Stimulated activated CD4-positive, alpha-beta T cell treated with anti-CD3 and anti-CD28 coated beads, Interleukin-12 subunit alpha, Interleukin-12 subunit beta, amount 100 ng/mL, for 48 hours (primary cell): Measurements from ENCODE around the gene COL5A2.

Experiments
- DNase-seq, 3 donors: peaks; one replicate each; pipeline ENCODE4 v3.0.0-alpha.2; 2020; ENCODE audit warnings: low read depth in 2 of 3, low spot score in 1 of 3

COL5A2 gene

DNA sequence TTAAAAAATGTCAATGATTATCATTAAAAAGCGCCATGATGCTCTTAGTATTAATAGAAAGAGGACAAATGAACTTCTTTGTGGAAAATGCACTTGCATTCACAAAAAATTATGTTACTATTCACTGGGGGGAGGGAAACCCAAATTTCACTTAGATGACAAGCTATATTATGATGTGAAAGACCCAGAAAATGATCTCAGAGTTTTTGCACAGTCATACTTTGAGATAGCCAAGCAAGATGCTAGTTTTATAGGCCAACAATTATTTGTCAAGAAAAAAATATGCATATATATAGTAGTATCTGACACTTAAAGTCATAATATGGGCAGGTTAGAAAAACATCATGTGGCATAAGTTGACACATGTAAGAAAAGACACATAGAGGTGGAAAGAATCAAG, 31.6 kb downstream of the COL5A2 start:
- no peak for DNase-seq

DNA sequence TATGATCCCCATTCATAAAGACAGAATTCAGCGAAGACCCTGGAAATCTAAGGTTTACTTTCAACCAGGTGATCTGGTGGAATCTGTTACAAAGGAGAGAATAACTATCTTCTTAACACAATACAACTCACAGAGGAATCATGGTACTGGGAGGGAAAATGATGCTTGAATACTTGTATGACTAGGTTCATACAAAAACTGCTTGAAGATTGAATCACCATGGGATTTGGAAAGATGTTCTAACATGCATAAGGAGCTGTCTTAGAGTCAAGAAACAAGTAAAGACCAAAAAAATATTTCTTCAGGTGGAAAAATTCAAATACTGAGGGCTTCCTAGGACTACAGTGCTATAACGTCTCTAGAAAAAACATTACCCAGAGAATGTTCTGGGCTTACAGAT, 32.2 kb downstream of the COL5A2 start:
- DNase-seq = no peak

DNA sequence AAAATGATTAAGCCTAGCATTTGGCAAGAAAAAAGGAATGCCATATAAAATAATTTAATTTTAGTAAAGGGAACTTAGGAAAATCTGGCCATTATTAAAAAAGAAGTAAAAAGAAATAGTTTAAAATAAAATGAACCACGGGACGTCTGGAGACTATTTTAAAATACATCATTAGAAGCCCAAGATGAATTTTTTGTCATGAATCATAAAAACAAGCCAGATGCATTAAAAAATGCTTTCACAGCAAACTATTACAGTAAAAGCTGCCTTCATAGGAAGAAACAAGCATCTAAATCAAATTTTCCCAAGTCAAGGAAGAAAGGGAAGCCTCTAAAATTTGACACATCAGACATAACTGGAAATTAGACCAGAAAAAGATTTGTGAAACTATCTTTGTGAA, 33.0 kb downstream of the COL5A2 start:
- no peak for DNase-seq

DNA sequence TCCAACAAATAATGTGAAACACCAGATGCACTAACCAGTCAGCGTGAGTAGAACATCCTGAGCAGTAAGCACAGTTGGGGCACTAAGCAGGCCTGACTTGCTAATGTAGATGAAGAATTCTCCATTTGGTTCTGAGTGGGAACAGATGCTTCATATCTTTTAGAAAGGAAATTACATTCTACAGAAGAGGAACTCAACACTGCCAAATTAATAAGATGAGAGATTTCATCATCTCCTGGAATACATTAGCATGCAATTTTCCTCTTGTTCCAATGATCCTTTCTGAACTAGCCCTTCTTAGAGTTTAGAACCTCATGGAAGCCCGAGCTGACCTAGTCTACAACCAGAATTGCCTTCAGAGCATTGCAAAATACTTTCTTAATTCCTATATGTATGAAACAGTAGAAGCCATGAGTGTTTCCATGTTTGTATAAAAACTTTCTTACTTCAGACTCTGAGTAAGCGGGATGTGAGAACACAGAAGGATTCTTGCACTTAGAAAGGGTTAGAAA, 34.8 kb downstream of the COL5A2 start:
- DNase-seq = no peak

DNA sequence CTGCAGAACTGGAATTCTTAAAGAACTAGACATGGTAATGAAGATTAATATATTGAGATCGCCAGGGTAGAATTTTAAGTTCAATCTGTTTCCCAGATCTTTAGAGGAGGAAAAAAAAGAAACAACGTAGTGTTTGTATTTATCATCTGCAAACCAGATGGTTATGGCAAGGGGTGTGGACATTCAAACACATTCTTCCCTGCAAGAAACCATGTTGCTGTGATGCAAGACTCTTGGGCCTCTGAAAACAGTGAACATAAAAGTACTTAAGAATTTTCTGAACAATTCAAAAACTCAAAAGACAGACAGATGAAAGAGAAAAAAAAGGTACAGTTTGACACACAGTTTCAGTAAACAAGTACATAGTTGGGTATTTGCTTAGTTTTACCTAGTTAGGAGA, 35.6 kb downstream of the COL5A2 start:
- DNase-seq = no peak

DNA sequence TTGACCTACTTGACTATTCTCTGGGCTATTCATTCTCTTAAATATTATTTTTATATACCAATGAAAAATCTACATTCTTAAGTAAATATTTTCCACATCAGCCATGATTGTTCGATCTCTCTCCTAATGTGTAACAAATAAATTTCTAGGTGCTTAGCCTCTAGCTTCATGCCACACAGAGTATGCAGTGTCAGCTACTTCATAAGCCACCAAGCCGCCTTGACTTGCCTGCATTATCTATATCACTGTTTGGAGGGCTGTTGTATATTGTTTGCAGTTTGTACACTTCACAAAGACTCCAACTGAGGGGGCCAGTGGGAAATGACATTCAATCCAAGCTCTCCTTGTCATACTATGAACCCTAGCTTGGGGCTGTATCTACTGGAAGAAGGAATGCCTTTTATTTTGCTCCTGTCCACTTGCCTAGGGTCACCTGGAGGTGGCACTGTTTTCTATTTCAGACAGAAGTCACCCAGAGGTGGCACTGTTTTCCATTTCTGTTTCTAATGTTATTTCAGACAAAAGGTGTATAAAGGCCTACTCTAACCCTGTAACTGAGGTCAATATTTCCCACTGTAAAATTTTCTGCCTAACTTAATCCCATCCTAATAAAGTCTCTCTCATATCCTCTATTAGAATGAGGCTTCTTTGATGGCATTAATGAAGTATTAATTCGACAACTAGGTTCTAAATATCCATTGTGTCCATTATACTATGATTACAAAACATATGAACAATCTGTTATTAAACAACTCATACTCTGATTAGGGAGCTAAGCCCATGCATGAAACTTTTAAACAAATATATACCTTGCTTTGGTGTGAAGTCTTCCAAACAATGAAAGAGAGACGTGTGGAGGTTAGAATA, 36.4 kb downstream of the COL5A2 start:
- DNase-seq = peak in 2 of 3 donors; percentile 19 to 47

DNA sequence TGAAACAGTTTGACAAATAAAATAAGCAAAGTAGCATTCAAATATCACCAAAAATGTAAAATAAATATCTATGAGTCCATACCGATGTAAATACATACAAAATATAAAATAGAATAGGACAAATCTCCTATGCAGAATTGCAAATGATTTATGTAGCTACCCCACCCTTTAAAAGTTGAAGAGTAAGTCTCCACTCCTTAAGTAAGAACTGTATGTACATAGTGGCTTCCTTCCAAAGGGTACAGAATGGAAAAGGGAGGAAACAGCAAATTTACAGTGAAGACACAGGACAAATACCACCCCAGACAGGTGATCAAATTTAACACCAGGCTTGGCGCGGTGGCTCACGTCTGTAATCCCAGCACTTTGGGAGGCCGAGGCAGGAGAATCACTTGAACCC, 40.8 kb downstream of the COL5A2 start:
- DNase-seq = no peak

DNA sequence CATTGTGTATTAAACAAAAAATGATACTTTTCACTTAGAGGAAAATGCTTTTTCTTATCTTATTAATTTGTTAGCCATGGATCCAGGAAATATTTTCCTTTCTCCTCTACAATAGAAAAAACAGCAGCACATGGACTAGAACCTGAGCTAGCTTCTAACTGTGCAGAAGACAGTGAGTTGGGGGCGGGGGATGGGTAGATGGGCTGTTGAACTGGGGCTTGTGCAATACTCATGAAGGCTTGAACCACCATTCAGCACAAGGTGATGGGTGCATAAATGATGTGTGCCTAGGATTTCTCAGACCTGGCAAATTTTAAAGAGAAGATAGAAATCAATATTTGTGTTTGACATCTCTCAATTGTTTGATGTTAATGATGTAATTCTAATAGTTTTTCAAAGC, 42.0 kb downstream of the COL5A2 start:
- DNase-seq = no peak

DNA sequence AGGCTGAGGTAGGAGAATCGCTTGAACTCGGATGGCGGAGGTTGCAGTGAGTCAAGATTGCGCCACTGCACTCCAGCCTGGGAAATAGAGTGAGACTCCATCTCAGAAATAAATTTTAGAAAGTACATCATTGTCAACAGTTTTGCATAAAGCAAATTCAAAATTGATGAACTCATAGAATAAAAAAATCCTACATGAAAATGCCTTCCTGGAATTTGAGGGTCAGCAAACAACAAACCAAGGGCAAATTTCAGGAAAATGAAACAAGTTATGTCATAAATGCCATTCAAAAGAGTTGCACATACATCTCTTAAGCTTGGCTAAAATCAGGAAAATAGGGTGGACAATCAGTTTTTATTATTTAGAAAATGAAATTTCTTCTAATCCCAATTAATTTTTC, 45.1 kb downstream of the COL5A2 start:
- no peak for DNase-seq

DNA sequence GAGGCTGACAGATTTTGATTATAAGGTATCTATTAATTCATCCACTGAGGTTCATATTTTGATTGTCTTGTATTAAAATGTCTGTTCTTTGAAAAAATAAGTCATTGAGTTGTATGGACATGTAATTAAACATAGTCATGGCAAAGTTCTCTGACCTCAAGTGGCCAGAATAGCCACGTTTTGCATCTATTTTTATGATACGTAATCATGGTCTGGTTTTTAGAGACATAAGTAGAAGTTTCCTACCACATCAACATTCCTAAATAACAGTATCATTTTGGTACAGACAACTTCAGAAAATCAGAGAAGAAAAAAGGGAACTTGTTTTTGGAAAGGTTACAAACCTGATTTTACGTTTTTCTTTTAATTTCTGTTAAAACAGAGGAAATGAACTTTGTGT, 47.6 kb downstream of the COL5A2 start:
- DNase-seq = no peak

DNA sequence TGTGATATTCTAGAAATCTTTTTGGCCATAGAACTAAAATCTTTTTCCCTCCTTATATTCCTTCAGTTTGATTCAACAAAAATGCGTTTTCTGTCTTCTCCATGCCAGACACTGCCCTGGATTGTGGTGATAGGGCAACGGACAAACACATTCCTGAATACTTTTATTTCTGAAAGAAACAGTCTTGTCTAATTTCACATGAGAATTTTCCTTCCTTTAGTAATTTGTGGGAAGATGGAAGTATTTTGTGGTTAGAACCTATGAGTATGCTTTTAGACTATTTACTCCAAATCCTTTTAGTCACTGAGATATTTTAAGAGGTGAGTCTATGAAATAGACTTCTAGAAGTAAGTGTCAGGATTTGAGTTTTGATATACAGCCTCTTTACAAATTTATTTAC, 49.6 kb downstream of the COL5A2 start:
- DNase-seq = no peak

DNA sequence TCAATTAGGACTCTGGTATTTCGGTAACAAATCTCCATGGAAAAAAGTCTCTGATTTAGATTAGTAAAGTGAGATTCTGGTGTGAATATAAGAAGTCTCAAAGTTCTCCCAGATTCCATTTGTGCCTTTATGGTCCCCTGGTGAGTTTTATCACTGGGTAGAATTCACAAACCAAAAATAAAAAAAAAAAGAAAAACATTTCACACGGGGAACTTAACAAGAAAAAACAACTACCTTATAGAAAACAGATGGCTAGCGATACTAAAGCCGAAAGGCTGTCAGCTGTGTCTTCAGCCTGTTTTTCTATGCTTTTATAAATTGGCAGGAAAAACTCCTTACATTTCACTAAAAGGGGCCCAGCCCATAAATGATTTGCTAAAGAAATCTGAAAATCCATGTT, 50.6 kb downstream of the COL5A2 start:
- DNase-seq = no peak

DNA sequence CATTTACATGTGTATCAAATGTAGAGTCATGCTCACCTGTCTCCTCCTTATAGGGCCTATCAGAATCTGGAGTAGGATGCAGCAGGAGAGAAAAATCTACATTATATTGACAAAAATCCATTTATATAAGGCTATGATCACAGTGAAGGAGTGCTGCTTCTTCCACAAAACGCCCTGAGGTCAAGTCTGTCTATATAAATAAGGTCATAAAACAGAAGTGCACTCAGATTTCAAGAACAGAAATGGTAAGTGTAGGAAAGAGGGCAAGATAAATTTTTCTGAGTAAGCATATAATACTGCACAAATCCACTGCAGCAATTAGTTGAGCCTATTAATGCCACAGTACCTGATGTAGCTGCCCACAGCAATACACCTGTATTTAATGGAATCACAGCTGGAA, 51.8 kb downstream of the COL5A2 start:
- no peak for DNase-seq

DNA sequence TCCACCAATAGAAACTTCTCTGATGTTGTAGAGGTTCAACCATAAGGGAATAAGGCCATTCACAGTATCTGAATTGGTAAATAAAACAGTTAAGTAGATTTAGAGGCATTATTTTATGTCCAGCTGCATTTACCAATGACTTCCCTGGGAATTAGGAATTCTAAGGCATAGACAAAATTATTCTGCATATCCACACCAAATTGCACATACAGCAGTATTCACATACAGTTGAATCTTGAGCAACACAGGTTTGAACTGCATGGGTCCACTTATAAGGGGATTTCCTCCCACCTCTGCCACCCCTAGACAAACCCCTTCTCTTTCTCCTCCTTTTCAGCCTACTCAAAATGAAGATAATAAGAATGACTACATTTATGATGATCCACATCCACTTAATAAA, 54.4 kb downstream of the COL5A2 start:
- DNase-seq = no peak

DNA sequence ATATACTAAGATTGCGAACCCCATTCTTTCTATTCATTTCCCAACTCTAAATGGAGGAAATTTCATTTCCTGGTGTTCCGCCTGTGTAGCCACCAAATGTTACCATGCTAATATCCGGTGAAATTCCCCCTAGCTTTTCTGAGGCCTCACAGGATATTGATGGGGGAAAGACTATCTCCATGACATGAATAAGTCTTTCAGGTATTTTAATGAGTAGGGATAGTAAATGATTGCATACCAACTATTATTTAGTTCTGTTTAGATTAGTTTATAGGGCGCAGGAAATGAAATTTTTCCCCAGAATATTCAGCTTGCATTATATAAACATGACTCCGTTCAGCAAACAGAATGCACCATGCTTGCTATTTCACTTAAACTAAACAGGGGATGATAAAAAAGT, 55.4 kb downstream of the COL5A2 start:
- DNase-seq = no peak

DNA sequence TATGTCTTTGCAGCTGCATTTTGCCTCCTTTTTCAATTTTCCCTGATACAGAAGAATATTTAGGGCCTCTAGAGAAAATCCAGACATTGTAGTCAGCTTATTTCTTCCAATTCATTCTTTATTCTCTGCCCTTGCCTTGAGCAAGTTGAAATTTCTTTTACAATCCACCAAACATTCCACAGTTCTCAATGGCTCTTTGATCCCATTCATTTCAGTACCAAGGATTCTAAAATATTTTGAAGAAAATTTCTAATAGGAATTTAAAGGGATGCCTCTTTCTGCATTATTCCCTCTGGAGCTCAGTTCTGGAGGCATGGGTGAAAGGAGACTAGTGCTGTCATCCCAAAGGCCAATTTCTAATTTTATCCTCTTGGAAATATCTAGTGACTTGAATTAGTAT, 61.2 kb downstream of the COL5A2 start:
- no peak for DNase-seq

DNA sequence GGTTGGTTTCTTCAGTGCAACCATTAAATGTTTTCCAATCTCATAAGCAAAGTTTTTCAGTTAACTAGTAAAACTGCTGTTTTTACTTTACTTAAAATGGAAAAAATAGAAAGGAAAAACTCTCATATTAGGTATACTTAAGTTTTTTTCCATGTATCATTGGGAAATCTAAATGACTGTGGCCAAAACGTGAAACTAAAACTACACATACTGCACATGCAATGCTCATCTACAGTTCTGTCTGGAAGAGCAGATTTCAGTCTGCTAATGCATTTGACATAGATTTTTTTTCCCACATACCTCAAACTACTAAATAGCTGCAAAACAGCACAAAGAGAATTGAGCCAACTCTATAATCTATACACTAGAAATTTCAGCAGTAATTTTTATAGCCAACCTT, 62.6 kb downstream of the COL5A2 start:
- DNase-seq = no peak

DNA sequence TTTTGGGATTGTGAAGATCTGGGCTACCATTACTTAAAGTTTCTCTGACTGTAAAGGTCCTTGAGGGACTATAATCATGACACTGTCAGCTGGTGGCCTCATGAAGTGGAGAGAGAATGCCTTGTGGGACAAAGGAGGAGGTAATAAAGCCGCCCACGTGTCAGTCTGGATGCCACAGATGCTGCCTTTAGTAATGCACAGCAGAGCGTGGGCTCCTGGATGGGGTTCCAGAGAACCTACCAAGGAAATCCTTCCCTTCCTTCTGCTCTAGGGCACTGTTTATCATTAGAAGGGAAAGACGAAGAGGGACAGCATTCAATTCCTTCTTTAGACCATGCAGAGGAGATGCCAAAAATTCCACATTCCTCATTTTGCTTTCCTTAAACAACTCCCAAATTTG, 63.5 kb downstream of the COL5A2 start:
- no peak for DNase-seq

DNA sequence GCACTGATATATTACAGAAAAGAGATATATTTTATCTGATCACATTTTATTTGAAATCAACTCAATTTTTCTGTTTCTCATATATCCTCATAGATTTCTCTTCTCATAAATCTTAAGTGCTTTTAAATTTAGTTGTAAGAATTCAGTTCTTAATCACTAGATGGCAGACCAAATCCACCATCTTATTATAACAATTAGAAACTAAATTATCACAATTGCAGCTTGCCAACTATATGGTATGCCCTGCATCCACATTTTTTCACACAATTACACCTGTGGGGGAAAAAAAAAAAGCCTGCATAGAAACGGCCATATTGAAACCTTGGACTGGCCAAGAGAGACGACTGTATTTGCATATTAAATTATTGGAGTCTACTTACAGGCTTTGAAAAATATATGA, 64.4 kb downstream of the COL5A2 start:
- no peak for DNase-seq

DNA sequence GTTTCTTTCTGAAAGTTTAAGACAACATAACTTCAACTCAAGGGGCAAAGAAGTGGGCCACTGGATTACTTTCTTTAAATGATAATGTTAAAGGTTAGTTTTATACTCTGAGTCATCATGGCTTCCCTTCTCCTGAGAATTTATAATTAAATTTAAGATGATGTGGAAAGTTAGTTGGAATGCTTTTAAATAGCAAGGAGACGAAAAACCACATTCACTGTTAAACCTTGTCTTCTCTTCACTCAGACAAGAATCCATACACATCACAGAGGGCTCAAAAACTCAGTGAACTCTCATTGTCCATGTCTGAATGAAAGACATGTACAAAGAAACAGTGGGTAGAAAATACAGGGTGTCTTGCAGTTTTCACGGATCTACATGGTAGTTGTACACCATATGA, 65.6 kb downstream of the COL5A2 start:
- DNase-seq = no peak

DNA sequence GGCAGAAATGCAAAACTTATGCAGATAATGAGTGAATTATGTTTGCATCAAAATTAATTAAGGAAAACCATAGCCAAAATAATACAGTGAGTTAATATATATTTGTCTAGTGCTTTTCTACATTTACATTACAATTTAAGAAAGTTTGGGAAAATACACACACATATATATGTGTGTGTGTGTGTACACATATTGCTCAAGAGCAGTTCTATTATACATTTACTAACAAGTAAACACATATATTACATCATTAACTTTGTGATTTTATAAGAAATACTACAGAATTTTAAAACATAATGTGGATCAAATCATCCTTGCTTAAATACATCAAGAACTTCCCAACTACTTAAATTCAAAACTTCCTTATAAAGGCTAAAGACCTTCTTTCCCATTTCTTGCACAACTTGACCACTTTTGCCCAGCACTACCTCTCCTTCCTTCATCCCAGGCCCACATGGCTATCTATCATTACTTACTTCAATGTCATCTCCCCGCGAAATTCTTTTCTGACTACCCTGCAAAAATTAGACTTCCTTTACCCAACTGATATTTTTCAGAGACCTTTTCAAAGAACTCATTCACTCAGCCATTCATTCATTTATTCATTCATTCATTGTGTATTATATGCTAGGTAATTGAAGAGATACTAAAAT, 68.4 kb downstream of the COL5A2 start:
- no peak for DNase-seq

DNA sequence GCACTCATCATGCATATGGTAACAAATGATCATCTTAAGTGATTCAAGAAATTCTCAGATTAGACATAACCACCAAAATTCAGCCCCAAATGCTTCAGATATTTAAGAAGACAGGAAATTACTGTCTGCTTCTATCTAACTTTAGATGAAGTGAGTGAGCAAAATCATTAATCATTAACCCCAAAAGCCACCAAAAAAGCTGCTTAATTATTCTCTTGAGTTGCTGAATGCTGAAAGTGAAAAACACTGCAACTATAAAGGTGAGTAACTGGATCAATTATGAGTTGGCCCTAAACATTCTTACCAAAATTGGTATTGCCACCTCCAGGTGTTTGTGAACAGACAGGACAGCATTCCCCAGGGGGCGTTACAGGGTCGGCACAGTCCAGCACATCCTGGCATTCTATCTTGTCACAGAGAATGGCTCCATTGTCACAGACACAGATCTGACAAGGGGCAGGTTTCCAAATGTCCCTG, 69.6 kb downstream of the COL5A2 start:
- DNase-seq = no peak

DNA sequence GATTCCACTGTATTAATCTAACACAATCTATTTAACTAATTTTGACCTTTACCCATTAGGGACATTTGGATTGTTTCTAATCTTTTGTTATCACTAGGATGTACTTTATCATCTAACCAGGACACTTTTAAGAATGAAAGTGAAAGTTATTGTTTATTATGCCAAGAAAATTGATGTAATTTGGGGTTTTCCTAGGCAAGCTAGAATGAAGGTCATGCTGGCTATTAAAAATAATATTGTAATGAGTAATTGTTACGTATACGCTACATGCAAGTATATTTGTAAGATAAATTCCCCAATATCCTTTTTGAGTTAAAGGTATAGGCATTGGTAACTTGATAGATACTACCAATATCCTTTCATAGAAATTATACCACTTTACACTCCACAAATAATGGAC, 74.6 kb downstream of the COL5A2 start:
- no peak for DNase-seq
